Neural cell (in vitro differentiated cells): ENCODE measurements around the gene LENEP. TPM values are rescaled to one million over a fixed set of nuclear protein-coding genes. Genes with fewer than 3 reads are reported as not detected.
A peak's percentile ranks its signal among the peaks of the same experiment; 100 is the strongest.

ENCODE experiments used
- H2AFZ ChIP-seq: fragments of 200-600, 300-800 bp; sonication (generic), shearing (Covaris generic); 2 replicates; pipeline ENCODE4 v1.6.0; 2014; ENCODE audit warnings: low read depth, mild to moderate bottlenecking, antibody characterized with exemption, low read length, moderate library complexity
- H3F3A ChIP-seq: fragments of 200-600 bp; shearing (Covaris generic); 2 replicates; pipeline ENCODE4 v1.6.1; 2016; ENCODE audit warnings: mild to moderate bottlenecking, moderate library complexity, mixed read lengths, antibody characterized with exemption, low read length; ENCODE audit not compliant: insufficient read depth, poor library complexity, severe bottlenecking
- H3K27ac ChIP-seq: fragments of 200-600, 300-800 bp; sonication (generic), shearing (Covaris generic); 2 replicates; pipeline ENCODE4 v1.5.1; 2014; ENCODE audit warnings: mild to moderate bottlenecking, low read length, moderate library complexity
- H3K27me3 ChIP-seq: fragments of 300-800, 200-600 bp; sonication (generic), shearing (Covaris generic); 2 replicates; pipeline ENCODE4 v1.6.0; 2014; ENCODE audit warnings: mild to moderate bottlenecking, low read depth, low read length, moderate library complexity; ENCODE audit not compliant: insufficient read depth
- H3K36me3 ChIP-seq: fragments of 300-800, 200-600 bp; sonication (generic), shearing (Covaris generic); 2 replicates; pipeline ENCODE4 v1.5.1; 2014; ENCODE audit warnings: mild to moderate bottlenecking, antibody characterized with exemption, low read length, moderate library complexity; ENCODE audit not compliant: insufficient read depth
- H3K4me2 ChIP-seq: fragments of 300-800, 200-600 bp; sonication (generic), shearing (Covaris generic); 2 replicates; pipeline ENCODE4 v1.6.0; 2014; ENCODE audit warnings: mild to moderate bottlenecking, low read length
- H3K4me3 ChIP-seq: fragments of 300-800, 200-600 bp; sonication (generic), shearing (Covaris generic); 2 replicates; pipeline ENCODE4 v1.5.1; 2014; ENCODE audit warnings: mild to moderate bottlenecking, low read length, moderate library complexity
- H3K79me2 ChIP-seq: fragments of 200-600 bp; shearing (Covaris generic); replicated peaks from 2 replicates; pipeline ENCODE4 v1.6.0; 2014; ENCODE audit warnings: mild to moderate bottlenecking, low read length, moderate library complexity; ENCODE audit not compliant: insufficient read depth
- H3K9ac ChIP-seq: fragments of 300-800, 200-600 bp; sonication (generic), shearing (Covaris generic); 2 replicates; pipeline ENCODE4 v1.6.1; 2016; ENCODE audit warnings: mild to moderate bottlenecking, low read length, mixed read lengths
- H3K9me2 ChIP-seq: fragments of 200-600 bp; shearing (Covaris generic); 2 replicates; pipeline ENCODE4 v1.6.1; 2016; ENCODE audit warnings: mild to moderate bottlenecking, low read length, mixed read lengths; ENCODE audit not compliant: insufficient read depth
- H3K9me3 ChIP-seq: fragments of 200-600, 300-800 bp; sonication (generic), shearing (Covaris generic); 2 replicates; pipeline ENCODE4 v1.6.1; 2016; ENCODE audit warnings: mild to moderate bottlenecking, mixed run types, low read length, moderate library complexity, mixed read lengths
- H4K20me1 ChIP-seq: fragments of 200-600 bp; shearing (Covaris generic); 2 replicates; pipeline ENCODE4 v1.6.1; 2016; ENCODE audit warnings: mild to moderate bottlenecking, mixed run types; ENCODE audit not compliant: insufficient read depth
- EP300 ChIP-seq: fragments of 450-650 bp; conservative IDR thresholded peaks from 2 replicates; pipeline ENCODE4 v1.6.1; 2014; ENCODE audit warnings: antibody characterized with exemption, mild to moderate bottlenecking, moderate library complexity; ENCODE audit not compliant: poor library complexity, severe bottlenecking
- EZH2 ChIP-seq: fragments of 200-600, 300-800 bp; shearing (Covaris generic), sonication (generic); IDR thresholded peaks from 2 replicates; pipeline ENCODE4 v1.6.1; 2014; ENCODE audit warnings: antibody characterized with exemption, low read length, borderline replicate concordance, mild to moderate bottlenecking; ENCODE audit not compliant: insufficient read depth, poor library complexity, severe bottlenecking
- MXI1 ChIP-seq: fragments of 450-650 bp; conservative IDR thresholded peaks from 2 replicates; pipeline ENCODE4 v1.6.1; 2014; ENCODE audit warnings: antibody characterized with exemption, mild to moderate bottlenecking; ENCODE audit not compliant: poor library complexity, severe bottlenecking
- POLR2AphosphoS5 ChIP-seq: IDR thresholded peaks from 2 replicates; pipeline ENCODE4 v1.6.1; 2012
- RAD21 ChIP-seq: fragments of 450-650 bp; conservative IDR thresholded peaks from 2 replicates; pipeline ENCODE4 v1.6.1; 2014; ENCODE audit warnings: antibody characterized with exemption, mild to moderate bottlenecking, moderate library complexity
- REST ChIP-seq: IDR thresholded peaks from 2 replicates; pipeline ENCODE4 v1.6.1; 2012; ENCODE audit warnings: borderline replicate concordance
- SMC3 ChIP-seq: fragments of 450-650 bp; conservative IDR thresholded peaks from 2 replicates; pipeline ENCODE4 v1.6.1; 2014; ENCODE audit warnings: antibody characterized with exemption, mild to moderate bottlenecking, moderate library complexity; ENCODE audit not compliant: poor library complexity
- TAF1 ChIP-seq: IDR thresholded peaks from 2 replicates; pipeline ENCODE4 v1.6.1; 2012; ENCODE audit warnings: low read depth
- polyA plus RNA-seq: library from polyadenylated mRNA; depleted of rRNA; stranded (reverse); fragments of >200 nt; gene quantifications from 2 replicates; pipeline ENCODE4 v1.2.3, GENCODE V29; 2014
- TF ChIP-seq, protein P1 (sequence below): fragments of 450-650 bp; IDR thresholded peaks from 2 replicates; pipeline ENCODE4 v1.5.1; 2014; ENCODE audit warnings: antibody characterized with exemption, mild to moderate bottlenecking, moderate library complexity; ENCODE audit not compliant: poor library complexity, severe bottlenecking

LENEP gene
- polyA plus RNA-seq, 1 donor from 2014 or later: not detected

- H4K20me1 ChIP-seq: no peaks in the 10 kb centered on the region
- H3K79me2 ChIP-seq: peaks cover 19% of the 10 kb centered on the region
- no peak overlapping the region for H3K9ac ChIP-seq
- no peaks in the 10 kb centered on the region for H3K9me3 ChIP-seq
- H3K4me3 ChIP-seq: no peak overlapping the region
- H3K27me3 ChIP-seq: no peaks in the 10 kb centered on the region
- no peak for TF ChIP-seq SMC3
- TF ChIP-seq POLR2AphosphoS5: no peak
- TF ChIP-seq REST: no peak
- TF ChIP-seq, protein P1, sequence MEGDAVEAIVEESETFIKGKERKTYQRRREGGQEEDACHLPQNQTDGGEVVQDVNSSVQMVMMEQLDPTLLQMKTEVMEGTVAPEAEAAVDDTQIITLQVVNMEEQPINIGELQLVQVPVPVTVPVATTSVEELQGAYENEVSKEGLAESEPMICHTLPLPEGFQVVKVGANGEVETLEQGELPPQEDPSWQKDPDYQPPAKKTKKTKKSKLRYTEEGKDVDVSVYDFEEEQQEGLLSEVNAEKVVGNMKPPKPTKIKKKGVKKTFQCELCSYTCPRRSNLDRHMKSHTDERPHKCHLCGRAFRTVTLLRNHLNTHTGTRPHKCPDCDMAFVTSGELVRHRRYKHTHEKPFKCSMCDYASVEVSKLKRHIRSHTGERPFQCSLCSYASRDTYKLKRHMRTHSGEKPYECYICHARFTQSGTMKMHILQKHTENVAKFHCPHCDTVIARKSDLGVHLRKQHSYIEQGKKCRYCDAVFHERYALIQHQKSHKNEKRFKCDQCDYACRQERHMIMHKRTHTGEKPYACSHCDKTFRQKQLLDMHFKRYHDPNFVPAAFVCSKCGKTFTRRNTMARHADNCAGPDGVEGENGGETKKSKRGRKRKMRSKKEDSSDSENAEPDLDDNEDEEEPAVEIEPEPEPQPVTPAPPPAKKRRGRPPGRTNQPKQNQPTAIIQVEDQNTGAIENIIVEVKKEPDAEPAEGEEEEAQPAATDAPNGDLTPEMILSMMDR: no peak
- no peak for TF ChIP-seq EP300
- no peak for TF ChIP-seq EZH2
- TF ChIP-seq TAF1: no peak
- TF ChIP-seq RAD21: no peak
- no peak for TF ChIP-seq MXI1
- H3K9me2 ChIP-seq: no peaks in the 10 kb centered on the region
- H3K4me2 ChIP-seq: no peak overlapping the region
- H3K36me3 ChIP-seq: no peaks in the 10 kb centered on the region
- H3K27ac ChIP-seq: no peak overlapping the region
- peaks cover 3% of the 10 kb centered on the region for H3F3A ChIP-seq
- H2AFZ ChIP-seq: no peak overlapping the region
Measured at GRCh38 chr1:154972213-154972516, 21.2 kb upstream of the LENEP start.

DNA sequence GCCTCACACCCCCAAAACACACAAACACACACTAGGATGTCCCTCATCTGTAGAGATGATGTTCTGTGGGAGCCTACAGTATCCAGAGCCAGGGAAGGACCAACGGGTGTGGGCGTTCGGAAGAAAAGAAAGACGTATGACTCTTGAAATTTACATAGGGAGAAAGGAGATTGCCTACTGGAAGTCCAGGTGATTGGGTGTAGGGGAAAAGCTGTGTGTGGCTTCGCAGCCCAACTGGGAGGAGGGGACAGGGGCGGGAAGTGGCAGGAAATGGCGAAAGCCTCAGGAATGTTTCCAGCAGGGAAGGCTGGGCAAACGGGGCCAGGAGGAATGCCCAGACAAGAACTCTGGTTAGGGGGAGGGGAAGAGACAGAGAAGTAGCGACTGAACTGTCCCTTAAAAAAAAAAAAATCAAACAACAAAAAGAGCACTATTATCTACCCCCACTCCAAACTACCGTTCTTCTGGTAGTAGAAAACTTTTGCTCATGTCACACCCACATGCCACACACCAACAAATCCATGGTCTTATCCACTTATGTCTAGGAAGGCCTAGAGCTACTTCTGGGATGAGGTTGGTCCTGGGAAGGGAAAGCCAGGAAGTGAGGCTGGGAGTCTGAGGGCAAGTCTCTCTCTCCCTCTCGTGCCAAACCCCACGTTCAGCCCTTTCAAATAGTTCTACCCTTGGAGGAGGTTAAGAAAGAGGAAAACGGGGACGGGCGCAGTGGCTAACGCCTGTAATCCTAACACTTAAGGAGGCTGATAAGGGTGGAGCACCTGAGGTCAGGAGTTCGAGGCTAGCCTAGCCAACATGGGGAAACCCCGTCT is 20.7 kb upstream of the LENEP start:
- Histone ChIP-seq H3K4me3 (peak overlapping the region; percentile 83), H3K4me2 (no peak overlapping the region), H4K20me1 (no peaks in the 10 kb centered on the region), H3K79me2 (peaks cover 24% of the 10 kb centered on the region), H3K27ac (no peak overlapping the region), H3K9ac (peak overlapping the region; percentile 5), H3F3A (peaks cover 3% of the 10 kb centered on the region), H3K9me3 (no peaks in the 10 kb centered on the region), H3K27me3 (no peaks in the 10 kb centered on the region), H3K9me2 (no peaks in the 10 kb centered on the region), H2AFZ (no peak overlapping the region), H3K36me3 (no peaks in the 10 kb centered on the region)
- TF ChIP-seq REST (no peak), TAF1 (no peak)
